Keratinocyte (primary cell): ENCODE data around the gene SLC2A4RG. TPM values are rescaled to one million over a fixed set of nuclear protein-coding genes. Genes with fewer than 3 reads are reported as not detected.

Experiments used
- DNase-seq: peaks from one replicate; pipeline ENCODE4 v3.0.0-alpha.2; 2011; ENCODE audit warnings: low read depth, missing footprints, low spot score
- FAIRE-seq: peaks from 2 replicates; lab custom pipeline; 2011; peaks lifted over from hg19 to GRCh38; lab: Jason Lieb, UNC
- H2AFZ ChIP-seq: 2 replicates; pipeline ENCODE4 v1.6.0; 2012; ENCODE audit warnings: low read length, control low read depth, inconsistent platforms; ENCODE audit not compliant: control insufficient read depth
- H3K27ac ChIP-seq: 2 replicates; pipeline ENCODE4 v1.5.1; 2011; ENCODE audit warnings: low read length; ENCODE audit not compliant: control insufficient read depth, insufficient read depth
- H3K27me3 ChIP-seq: 3 replicates; pipeline ENCODE4 v1.6.0; 2011; ENCODE audit warnings: low read length; ENCODE audit not compliant: control insufficient read depth, insufficient read depth; ENCODE audit errors: extremely low read depth
- H3K36me3 ChIP-seq, 2 experiments: 2 replicates in 1 of 2; 3 replicates in 1 of 2; pipeline ENCODE4 v1.5.1; 2011; ENCODE audit warnings: low read length in 2 of 2, mild to moderate bottlenecking in 1 of 2; ENCODE audit not compliant: control insufficient read depth in 2 of 2, insufficient read depth in 2 of 2; ENCODE audit errors: extremely low read depth in 1 of 2
- H3K4me1 ChIP-seq: 3 replicates; pipeline ENCODE4 v1.5.1; 2011; ENCODE audit warnings: low read length; ENCODE audit not compliant: control insufficient read depth, insufficient read depth; ENCODE audit errors: extremely low read depth
- H3K4me2 ChIP-seq: 3 replicates; pipeline ENCODE4 v1.6.0; 2011; ENCODE audit warnings: low read depth, low read length; ENCODE audit not compliant: control insufficient read depth, insufficient read depth; ENCODE audit errors: extremely low read depth
- H3K4me3 ChIP-seq, 3 experiments: fragments of 200-600 bp in 1 of 3; sonication (generic) in 1 of 3; 2 replicates in 2 of 3; 3 replicates in 1 of 3; pipeline ENCODE4 v1.5.1; 2011 to 2016; ENCODE audit warnings: low read length in 3 of 3, mild to moderate bottlenecking in 3 of 3, control low read depth in 2 of 3, inconsistent platforms in 1 of 3, low read depth in 1 of 3, mixed read lengths in 1 of 3, mixed run types in 1 of 3, moderate library complexity in 1 of 3; ENCODE audit not compliant: control insufficient read depth in 2 of 3, insufficient read depth in 2 of 3; ENCODE audit errors: extremely low read depth in 1 of 3
- H3K79me2 ChIP-seq: 2 replicates; pipeline ENCODE4 v1.6.0; 2012; ENCODE audit warnings: low read length; ENCODE audit not compliant: control insufficient read depth, insufficient read depth
- H3K9ac ChIP-seq: 3 replicates; pipeline ENCODE4 v1.6.0; 2011; ENCODE audit warnings: low read length; ENCODE audit not compliant: control insufficient read depth, insufficient read depth; ENCODE audit errors: extremely low read depth
- H3K9me1 ChIP-seq: 3 replicates; pipeline ENCODE4 v1.6.0; 2011; ENCODE audit warnings: low read length; ENCODE audit not compliant: control insufficient read depth, insufficient read depth; ENCODE audit errors: extremely low read depth
- H3K9me3 ChIP-seq: 2 replicates; pipeline ENCODE4 v1.5.1; 2012; ENCODE audit warnings: low read depth, low read length; ENCODE audit not compliant: control insufficient read depth
- H4K20me1 ChIP-seq: 3 replicates; pipeline ENCODE4 v1.6.0; 2011; ENCODE audit warnings: low read length; ENCODE audit not compliant: control insufficient read depth, insufficient read depth; ENCODE audit errors: extremely low read depth
- CTCF ChIP-seq, 3 experiments: IDR thresholded peaks in 1 of 3; conservative IDR thresholded peaks in 1 of 3; optimal IDR thresholded peaks in 1 of 3; 2 replicates in 2 of 3; 3 replicates in 1 of 3; pipeline versions ENCODE3 to v1.5.1; 2011; ENCODE audit warnings: low read length in 3 of 3, mild to moderate bottlenecking in 3 of 3, moderate library complexity in 2 of 3, control low read depth in 1 of 3, inconsistent platforms in 1 of 3; ENCODE audit not compliant: insufficient read depth in 2 of 3; ENCODE audit errors: extremely low read depth in 1 of 3
- EZH2 ChIP-seq: IDR thresholded peaks from one replicate; pipeline ENCODE4 v1.6.1; 2012; ENCODE audit warnings: inconsistent platforms, mild to moderate bottlenecking, low read length, moderate library complexity
- dilution Hi-C: fragments of 300-500 bp; cut with MboI; formaldehyde crosslinking; loops from one replicate; pipeline ENCODE4 v1.7.0; 2020; ENCODE audit warnings: low sequenced_read_pairs; ENCODE audit not compliant: extremely low pct_ligation_motif_present
- polyA plus RNA-seq, 5 experiments: library from polyadenylated mRNA; depleted of rRNA in 3 of 5; stranded (reverse) in 3 of 5; stranded (forward) in 1 of 5; unstranded in 1 of 5; fragments of >200 nt; gene quantifications; 1 replicate in 1 of 5; 2 replicates in 3 of 5; 3 replicates in 1 of 5; pipeline versions ENCODE4 v1.2.1 to v1.2.3, GENCODE V29; 2011 to 2012; ENCODE audit warnings: missing spikeins in 2 of 5, low read depth in 1 of 5, low replicate concordance in 1 of 5

Gene SLC2A4RG
- polyA plus RNA-seq, 1 donor (not counting 4 experiments of a cell fraction or from before 2014, with no cell fraction given) = 23.5 TPM

- FAIRE-seq = no peak
- Histone ChIP-seq H2AFZ (no peak overlapping the region), H3K4me2 (no peak overlapping the region), H3K27ac (no peak overlapping the region), H4K20me1 (no peaks in the 10 kb centered on the region), H3K9ac (no peak overlapping the region), H3K9me3 (no peaks in the 10 kb centered on the region), H3K4me3 (no peak overlapping the region), H3K36me3 (peaks cover 2 to 7% of the 10 kb centered on the region in 2 experiments), H3K9me1 (no peaks in the 10 kb centered on the region), H3K27me3 (no peaks in the 10 kb centered on the region), H3K4me1 (peaks cover 12% of the 10 kb centered on the region), H3K79me2 (no peaks in the 10 kb centered on the region)
- TF ChIP-seq EZH2 (no peak), CTCF (optimal IDR thresholded peaks at IDR 0.05 in 1 of 3, IDR thresholded peaks at IDR 0.05 in 1 of 3, conservative IDR thresholded peaks at IDR 0.05 in 1 of 3; ENCODE audit: extremely low read depth in 1 of 3, insufficient read depth in 2 of 3, low read length in 3 of 3) (no peak)
- DNase-seq = no peak
- dilution Hi-C loops = no loop called here
These were observed 5.2 kb downstream of the SLC2A4RG start for GRCh38 chr20:63744574-63745423.

GRCh38 chr20:63745424-63745805 is 5.8 kb downstream of the SLC2A4RG start:
- FAIRE-seq = no peak
- dilution Hi-C loops = no loop called here
- no peak for TF ChIP-seq CTCF (optimal IDR thresholded peaks at IDR 0.05 in 1 of 3, IDR thresholded peaks at IDR 0.05 in 1 of 3, conservative IDR thresholded peaks at IDR 0.05 in 1 of 3; ENCODE audit: extremely low read depth in 1 of 3, insufficient read depth in 2 of 3, low read length in 3 of 3)
- TF ChIP-seq EZH2 = no peak

More at GRCh38 chr20:63745424-63745805, 5.8 kb downstream of the SLC2A4RG start:
- Histone ChIP-seq H3K4me1 (peaks cover 12% of the 10 kb centered on the region), H3K4me2 (no peak overlapping the region), H3K36me3 (peaks cover 2 to 7% of the 10 kb centered on the region in 2 experiments), H3K9me1 (no peaks in the 10 kb centered on the region), H3K79me2 (no peaks in the 10 kb centered on the region), H4K20me1 (no peaks in the 10 kb centered on the region), H3K9me3 (no peaks in the 10 kb centered on the region), H3K27me3 (no peaks in the 10 kb centered on the region), H3K9ac (no peak overlapping the region), H3K27ac (no peak overlapping the region), H3K4me3 (no peak overlapping the region), H2AFZ (no peak overlapping the region)
- no peak for DNase-seq
